Breast epithelium (tissue), 4 donors: ENCODE data around the gene TEX264. TPM values are rescaled to one million over a fixed set of nuclear protein-coding genes. Genes with fewer than 3 reads are reported as not detected.
A peak's percentile ranks its signal among the peaks of the same experiment; 100 is the strongest.
"Not testable (repeated sequence)": the region's sequence is repeated elsewhere in the genome, so short reads cannot be mapped to it uniquely, and the experiment has no call there.

ENCODE experiments used
- DNase-seq, 2 donors: peaks; one replicate each; pipeline ENCODE4 v3.0.0-alpha.2; 2019; ENCODE audit warnings: low spot score in 2 of 2
- H3K27ac ChIP-seq, 2 donors: fragments of 200-600 bp; sonication (generic) in 1 of 2; one replicate each; pipeline ENCODE4 v1.5.1; 2016 to 2019; ENCODE audit warnings: mild to moderate bottlenecking in 1 of 2
- H3K27me3 ChIP-seq, 2 donors: fragments of 200-600 bp; sonication (generic) in 1 of 2; one replicate each; pipeline versions ENCODE4 v1.5.1 to v1.6.0; 2017 to 2019; ENCODE audit warnings: control low read depth in 1 of 2, mild to moderate bottlenecking in 1 of 2
- H3K36me3 ChIP-seq: fragments of 200-600 bp; one replicate; pipeline ENCODE4 v1.5.1; 2019
- H3K4me1 ChIP-seq, 2 donors: fragments of 200-600 bp; sonication (generic); one replicate each; pipeline ENCODE4 v1.5.1; 2016 to 2019; ENCODE audit warnings: control low read depth in 1 of 2
- H3K4me3 ChIP-seq, 3 donors: fragments of 200-600 bp; sonication (generic); 1 replicate in 2 of 3; 2 replicates in 1 of 3; pipeline ENCODE4 v1.5.1; 2016 to 2019; ENCODE audit warnings: mild to moderate bottlenecking in 3 of 3, moderate library complexity in 2 of 3
- H3K9me3 ChIP-seq, 2 donors: fragments of 200-600 bp; sonication (generic) in 1 of 2; one replicate each; pipeline ENCODE4 v1.5.1; 2016 to 2019; ENCODE audit warnings: control low read depth in 1 of 2
- CTCF ChIP-seq, 3 donors: fragments of 450-650 bp; IDR thresholded peaks; one replicate each; pipeline ENCODE4 v1.5.1; 2016 to 2017; ENCODE audit warnings: antibody characterized with exemption in 3 of 3, mild to moderate bottlenecking in 3 of 3, moderate library complexity in 3 of 3
- POLR2A ChIP-seq: fragments of 450-650 bp; IDR thresholded peaks from one replicate; pipeline ENCODE4 v1.6.1; 2016; ENCODE audit warnings: antibody characterized with exemption, mild to moderate bottlenecking, moderate library complexity
- POLR2AphosphoS5 ChIP-seq, 3 donors: sonication (generic); formaldehyde crosslinking; IDR thresholded peaks; one replicate each; pipeline ENCODE4 v1.6.1; 2017; ENCODE audit warnings: antibody characterized with exemption in 3 of 3
- intact Hi-C: fragments of 100-400 bp; cut with DNase I; formaldehyde crosslinking; loops from one replicate; pipeline ENCODE4 v1.15.1; 2023; ENCODE audit warnings: low total_unique reads
- total RNA-seq, 3 donors: library from RNA; depleted of rRNA; stranded (reverse); fragments of >200 nt; gene quantifications; one replicate each; pipeline ENCODE4 v1.1.0, GENCODE V29; 2016

Gene TEX264
- total RNA-seq, 3 donors from 2014 or later = 55.7 to 94.3 (median 80.5) TPM

GRCh38 chr3:51637144-51637940, 33.7 kb upstream of the TEX264 start:
- H3K9me3 ChIP-seq = no peaks in the 10 kb centered on the region
- no peaks in the 10 kb centered on the region for H3K27me3 ChIP-seq
- no peaks in the 10 kb centered on the region for H3K4me1 ChIP-seq
- TF ChIP-seq CTCF (IDR thresholded peaks at IDR 0.05) (no peak), POLR2AphosphoS5 (IDR thresholded peaks at IDR 0.05) (no peak), POLR2A (no peak)
- H3K4me3 ChIP-seq = no peak overlapping the region
- intact Hi-C loops = no loop called here
- H3K36me3 ChIP-seq = peaks cover 4% of the 10 kb centered on the region
- DNase-seq = no peak
- no peak overlapping the region for H3K27ac ChIP-seq

DNA sequence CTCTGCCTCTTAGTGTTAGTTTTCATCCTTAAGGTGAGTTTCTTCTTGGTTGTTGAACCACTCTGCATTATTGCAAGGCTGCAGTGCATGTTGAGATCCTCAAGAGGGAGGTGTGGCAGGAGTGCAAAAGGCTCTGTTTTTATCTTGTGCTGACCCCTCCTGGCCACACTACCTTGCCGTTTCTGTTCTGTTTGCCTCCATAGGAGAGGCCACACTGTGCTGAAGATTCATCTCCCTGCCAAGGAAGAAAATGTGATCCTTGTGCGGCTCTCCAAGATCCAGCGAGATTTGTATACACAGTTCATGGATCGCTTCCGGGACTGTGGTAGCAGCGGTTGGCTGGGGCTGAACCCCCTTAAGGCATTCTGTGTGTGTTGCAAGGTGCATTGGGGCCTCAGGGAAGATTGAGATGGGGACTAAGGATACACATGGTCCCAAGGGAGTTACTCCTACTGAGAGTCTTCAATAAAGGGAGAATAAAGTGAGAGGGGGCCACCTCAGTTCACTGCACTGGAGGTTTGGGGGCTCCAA, 33.0 kb upstream of the TEX264 start:
- intact Hi-C loops = no loop called here
- Histone ChIP-seq H3K4me3 (no peak overlapping the region), H3K27ac (no peak overlapping the region), H3K27me3 (no peaks in the 10 kb centered on the region), H3K36me3 (peaks cover 4% of the 10 kb centered on the region), H3K4me1 (no peaks in the 10 kb centered on the region), H3K9me3 (no peaks in the 10 kb centered on the region)
- DNase-seq = no peak
- TF ChIP-seq POLR2A (no peak), CTCF (IDR thresholded peaks at IDR 0.05) (peak in 2 of 3 donors; percentile 62 to 72), POLR2AphosphoS5 (IDR thresholded peaks at IDR 0.05) (no peak)

- no peak for TF ChIP-seq CTCF (IDR thresholded peaks at IDR 0.05)
- no peak for TF ChIP-seq POLR2A
- TF ChIP-seq POLR2AphosphoS5 (IDR thresholded peaks at IDR 0.05) = no peak
- Histone ChIP-seq H3K27me3 (no peaks in the 10 kb centered on the region), H3K9me3 (no peaks in the 10 kb centered on the region), H3K27ac (no peak overlapping the region), H3K36me3 (peaks cover 16% of the 10 kb centered on the region), H3K4me1 (no peaks in the 10 kb centered on the region), H3K4me3 (no peak overlapping the region)
- no peak for DNase-seq
- intact Hi-C loops = no loop called here
Observed at GRCh38 chr3:51642462-51642861, 28.6 kb upstream of the TEX264 start.

DNA sequence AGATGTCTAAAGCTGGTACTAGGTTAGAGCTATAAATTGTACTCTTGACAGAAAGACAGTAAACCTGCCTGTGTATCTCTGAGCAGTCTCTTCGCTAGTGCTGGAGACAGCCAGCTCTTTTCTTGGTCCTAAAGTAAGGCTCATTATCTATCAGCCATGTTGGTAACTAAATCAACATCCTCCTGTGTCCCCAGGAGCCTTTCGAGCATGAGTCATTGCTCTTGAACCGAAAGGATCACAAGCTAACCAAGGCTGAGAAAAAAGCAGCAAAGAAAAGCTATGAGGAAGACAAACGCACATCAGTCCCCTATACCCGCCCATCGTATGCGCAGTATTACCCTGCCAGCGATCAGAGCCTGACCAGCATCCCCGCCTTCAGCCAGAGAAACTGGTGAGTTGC, 25.0 kb upstream of the TEX264 start:
- Histone ChIP-seq H3K27ac (no peak overlapping the region), H3K4me3 (no peak overlapping the region), H3K9me3 (no peaks in the 10 kb centered on the region), H3K36me3 (peaks cover 16% of the 10 kb centered on the region), H3K4me1 (no peaks in the 10 kb centered on the region), H3K27me3 (no peaks in the 10 kb centered on the region)
- no peak for DNase-seq
- intact Hi-C loops = no loop called here
- TF ChIP-seq CTCF (IDR thresholded peaks at IDR 0.05) = no peak
- no peak for TF ChIP-seq POLR2A
- TF ChIP-seq POLR2AphosphoS5 (IDR thresholded peaks at IDR 0.05) = no peak

DNA sequence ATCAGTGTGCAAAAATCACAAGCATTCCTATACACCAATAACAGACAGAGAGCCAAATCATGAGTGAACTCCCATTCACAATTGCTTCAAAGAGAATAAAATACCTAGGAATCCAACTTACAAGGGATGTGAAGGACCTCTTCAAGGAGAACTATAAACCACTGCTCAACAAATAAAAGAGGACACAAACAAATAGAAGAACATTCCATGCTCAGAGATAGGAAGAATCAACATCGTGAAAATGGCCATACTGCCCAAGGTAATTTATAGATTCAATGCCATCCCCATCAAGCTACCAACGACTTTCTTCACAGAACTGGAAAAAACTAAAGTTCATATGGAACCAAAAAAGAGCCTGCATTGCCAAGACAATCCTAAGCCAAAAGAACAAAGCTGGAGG, 18.9 kb upstream of the TEX264 start:
- H3K4me3 ChIP-seq, H3K27ac ChIP-seq, H3K36me3 ChIP-seq, H3K9me3 ChIP-seq, H3K4me1 ChIP-seq, H3K27me3 ChIP-seq, DNase-seq, intact Hi-C loops: not testable (repeated sequence)

DNA sequence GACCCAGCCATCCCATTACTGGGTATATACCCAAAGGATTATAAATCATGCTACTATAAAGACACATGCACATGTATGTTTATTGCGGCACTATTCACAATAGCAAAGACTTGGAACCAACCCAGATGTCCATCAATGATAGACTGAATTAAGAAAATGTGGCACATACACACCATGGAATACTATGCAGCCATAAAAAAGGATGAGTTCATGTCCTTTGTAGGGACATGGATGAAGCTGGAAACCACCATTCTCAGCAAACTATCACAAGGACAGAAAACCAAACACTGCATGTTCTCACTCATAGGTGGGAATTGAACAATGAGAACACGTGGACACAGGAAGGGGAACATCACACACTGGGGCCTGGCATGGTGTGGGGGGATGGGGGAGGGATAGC, 17.6 kb upstream of the TEX264 start:
- H3K9me3 ChIP-seq, H3K27ac ChIP-seq, H3K4me1 ChIP-seq, H3K27me3 ChIP-seq, intact Hi-C loops, DNase-seq, H3K4me3 ChIP-seq, H3K36me3 ChIP-seq: not testable (repeated sequence)
